Measurements from ENCODE around the gene CLEC18B.

- TF ChIP-seq CTCF (conservative IDR thresholded peaks at IDR 0.05) (no peak), ZFX (IDR thresholded peaks at IDR 0.05) (no peak)
Observed at GRCh38 chr16:74456290-74456625, 35.0 kb upstream of the CLEC18B start.

Measured in C4-2B (cell line).